Measurements from ENCODE around the gene PANK4.

GRCh38 chr1:2571348-2571747, 45.0 kb upstream of the PANK4 start:
- TF ChIP-seq ARNTL (CRISPR knock-in tag; IDR thresholded peaks at IDR 0.05; ENCODE audit: borderline replicate concordance, low read depth) (no peak), ZFP30 (CRISPR knock-in tag; IDR thresholded peaks at IDR 0.05) (no peak), TCF4 (CRISPR knock-in tag; IDR thresholded peaks at IDR 0.05; ENCODE audit: borderline replicate concordance) (no peak), BACH2 (CRISPR knock-in tag; IDR thresholded peaks at IDR 0.05; ENCODE audit: borderline replicate concordance) (no peak)
- TF ChIP-seq, protein P1, sequence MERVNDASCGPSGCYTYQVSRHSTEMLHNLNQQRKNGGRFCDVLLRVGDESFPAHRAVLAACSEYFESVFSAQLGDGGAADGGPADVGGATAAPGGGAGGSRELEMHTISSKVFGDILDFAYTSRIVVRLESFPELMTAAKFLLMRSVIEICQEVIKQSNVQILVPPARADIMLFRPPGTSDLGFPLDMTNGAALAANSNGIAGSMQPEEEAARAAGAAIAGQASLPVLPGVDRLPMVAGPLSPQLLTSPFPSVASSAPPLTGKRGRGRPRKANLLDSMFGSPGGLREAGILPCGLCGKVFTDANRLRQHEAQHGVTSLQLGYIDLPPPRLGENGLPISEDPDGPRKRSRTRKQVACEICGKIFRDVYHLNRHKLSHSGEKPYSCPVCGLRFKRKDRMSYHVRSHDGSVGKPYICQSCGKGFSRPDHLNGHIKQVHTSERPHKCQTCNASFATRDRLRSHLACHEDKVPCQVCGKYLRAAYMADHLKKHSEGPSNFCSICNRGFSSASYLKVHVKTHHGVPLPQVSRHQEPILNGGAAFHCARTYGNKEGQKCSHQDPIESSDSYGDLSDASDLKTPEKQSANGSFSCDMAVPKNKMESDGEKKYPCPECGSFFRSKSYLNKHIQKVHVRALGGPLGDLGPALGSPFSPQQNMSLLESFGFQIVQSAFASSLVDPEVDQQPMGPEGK (CRISPR knock-in tag; IDR thresholded peaks at IDR 0.05; ENCODE audit: borderline replicate concordance): no peak
- TF ChIP-seq, protein P2, sequence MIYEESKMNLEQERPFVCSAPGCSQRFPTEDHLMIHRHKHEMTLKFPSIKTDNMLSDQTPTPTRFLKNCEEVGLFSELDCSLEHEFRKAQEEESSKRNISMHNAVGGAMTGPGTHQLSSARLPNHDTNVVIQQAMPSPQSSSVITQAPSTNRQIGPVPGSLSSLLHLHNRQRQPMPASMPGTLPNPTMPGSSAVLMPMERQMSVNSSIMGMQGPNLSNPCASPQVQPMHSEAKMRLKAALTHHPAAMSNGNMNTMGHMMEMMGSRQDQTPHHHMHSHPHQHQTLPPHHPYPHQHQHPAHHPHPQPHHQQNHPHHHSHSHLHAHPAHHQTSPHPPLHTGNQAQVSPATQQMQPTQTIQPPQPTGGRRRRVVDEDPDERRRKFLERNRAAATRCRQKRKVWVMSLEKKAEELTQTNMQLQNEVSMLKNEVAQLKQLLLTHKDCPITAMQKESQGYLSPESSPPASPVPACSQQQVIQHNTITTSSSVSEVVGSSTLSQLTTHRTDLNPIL (CRISPR knock-in tag; IDR thresholded peaks at IDR 0.05; ENCODE audit: low read depth): no peak
- TF ChIP-seq, protein P3, sequence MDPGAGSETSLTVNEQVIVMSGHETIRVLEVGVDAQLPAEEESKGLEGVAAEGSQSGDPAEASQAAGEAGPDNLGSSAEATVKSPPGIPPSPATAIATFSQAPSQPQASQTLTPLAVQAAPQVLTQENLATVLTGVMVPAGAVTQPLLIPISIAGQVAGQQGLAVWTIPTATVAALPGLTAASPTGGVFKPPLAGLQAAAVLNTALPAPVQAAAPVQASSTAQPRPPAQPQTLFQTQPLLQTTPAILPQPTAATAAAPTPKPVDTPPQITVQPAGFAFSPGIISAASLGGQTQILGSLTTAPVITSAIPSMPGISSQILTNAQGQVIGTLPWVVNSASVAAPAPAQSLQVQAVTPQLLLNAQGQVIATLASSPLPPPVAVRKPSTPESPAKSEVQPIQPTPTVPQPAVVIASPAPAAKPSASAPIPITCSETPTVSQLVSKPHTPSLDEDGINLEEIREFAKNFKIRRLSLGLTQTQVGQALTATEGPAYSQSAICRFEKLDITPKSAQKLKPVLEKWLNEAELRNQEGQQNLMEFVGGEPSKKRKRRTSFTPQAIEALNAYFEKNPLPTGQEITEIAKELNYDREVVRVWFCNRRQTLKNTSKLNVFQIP (CRISPR knock-in tag; IDR thresholded peaks at IDR 0.05; ENCODE audit: borderline replicate concordance, low read depth): no peak

All from SK-N-SH treated with all-trans-retinoic acid at 6 μM for 48 hours (cell line).